Type B pancreatic cell (in vitro differentiated cells): ENCODE data around the gene PYROXD2. TPM values are rescaled to one million over a fixed set of nuclear protein-coding genes. Genes with fewer than 3 reads are reported as not detected.
"Not testable (repeated sequence)": the region's sequence is repeated elsewhere in the genome, so short reads cannot be mapped to it uniquely, and the experiment has no call there.

Source experiments
- DNase-seq: peaks from one replicate; pipeline ENCODE4 v3.0.0; 2021; ENCODE audit warnings: mixed read lengths; ENCODE audit not compliant: unreplicated experiment; ENCODE audit errors: extremely low spot score
- H3K27ac Mint-ChIP-seq: 2 replicates; pipeline ENCODE4 v1.8.0; 2021; ENCODE audit warnings: mild to moderate bottlenecking, mixed read lengths
- H3K27me3 Mint-ChIP-seq: 2 replicates; pipeline ENCODE4 v1.8.0; 2021; ENCODE audit warnings: mixed read lengths
- H3K36me3 Mint-ChIP-seq: 2 replicates; pipeline ENCODE4 v1.8.0; 2021; ENCODE audit warnings: mixed read lengths
- H3K4me1 Mint-ChIP-seq: one replicate; pipeline ENCODE4 v1.8.0; 2021; ENCODE audit warnings: mixed read lengths; ENCODE audit not compliant: unreplicated experiment
- H3K4me3 Mint-ChIP-seq: 2 replicates; pipeline ENCODE4 v1.8.0; 2021; ENCODE audit warnings: mild to moderate bottlenecking, mixed read lengths
- H3K9me3 Mint-ChIP-seq: 2 replicates; pipeline ENCODE4 v1.8.0; 2021; ENCODE audit warnings: mixed read lengths
- CTCF ChIP-seq: fragments of 200-600 bp; sonication (generic); conservative IDR thresholded peaks from 2 replicates; pipeline ENCODE4 v1.5.0; 2021; ENCODE audit warnings: antibody characterized with exemption, mild to moderate bottlenecking
- total RNA-seq: library from RNA; stranded (reverse); gene quantifications from 2 replicates; pipeline ENCODE4 v1.2.1, GENCODE V29; 2021; ENCODE audit warnings: low replicate concordance

PYROXD2 gene
- total RNA-seq, 1 donor from 2014 or later = 14.9 TPM

- peaks cover 9% of the 10 kb centered on the region for H3K4me1 Mint-ChIP-seq
- no peaks in the 10 kb centered on the region for H3K9me3 Mint-ChIP-seq
- no peaks in the 10 kb centered on the region for H3K27me3 Mint-ChIP-seq
- no peak overlapping the region for H3K4me3 Mint-ChIP-seq
- TF ChIP-seq CTCF = no peak
- no peak overlapping the region for H3K27ac Mint-ChIP-seq
- H3K36me3 Mint-ChIP-seq = peaks cover 8% of the 10 kb centered on the region
- DNase-seq = no peak
Measured at GRCh38 chr10:98383869-98384268, 31.1 kb downstream of the PYROXD2 start.

- H3K27ac Mint-ChIP-seq, H3K4me3 Mint-ChIP-seq, H3K27me3 Mint-ChIP-seq, DNase-seq, H3K9me3 Mint-ChIP-seq, H3K4me1 Mint-ChIP-seq, H3K36me3 Mint-ChIP-seq: not testable (repeated sequence)
Measured at GRCh38 chr10:98383134-98383667, 31.8 kb downstream of the PYROXD2 start.

GRCh38 chr10:98382691-98383101 lies 32.3 kb downstream of the PYROXD2 start:
- TF ChIP-seq CTCF = no peak
- H3K27me3 Mint-ChIP-seq = no peaks in the 10 kb centered on the region
- peaks cover 9% of the 10 kb centered on the region for H3K4me1 Mint-ChIP-seq
- no peak for DNase-seq
- H3K9me3 Mint-ChIP-seq = peaks cover 4% of the 10 kb centered on the region
- H3K27ac Mint-ChIP-seq = no peak overlapping the region
- no peak overlapping the region for H3K4me3 Mint-ChIP-seq
- H3K36me3 Mint-ChIP-seq = peaks cover 8% of the 10 kb centered on the region

GRCh38 chr10:98380493-98381339 lies 34.3 kb downstream of the PYROXD2 start:
- no peak for TF ChIP-seq CTCF

GRCh38 chr10:98378722-98379121 lies 36.3 kb downstream of the PYROXD2 start:
- Mint-ChIP-seq H3K4me3 (no peak overlapping the region), H3K4me1 (peaks cover 35% of the 10 kb centered on the region), H3K36me3 (peaks cover 8% of the 10 kb centered on the region), H3K9me3 (peaks cover 5% of the 10 kb centered on the region), H3K27ac (no peak overlapping the region), H3K27me3 (peaks cover 11% of the 10 kb centered on the region)
- no peak for DNase-seq
- no peak for TF ChIP-seq CTCF

More at GRCh38 chr10:98380493-98381339, 34.3 kb downstream of the PYROXD2 start:
- no peak overlapping the region for H3K4me3 Mint-ChIP-seq
- H3K27me3 Mint-ChIP-seq = peaks cover 1% of the 10 kb centered on the region
- no peak for DNase-seq
- H3K27ac Mint-ChIP-seq = no peak overlapping the region
- H3K36me3 Mint-ChIP-seq = peaks cover 8% of the 10 kb centered on the region
- H3K4me1 Mint-ChIP-seq = peaks cover 20% of the 10 kb centered on the region
- H3K9me3 Mint-ChIP-seq = peaks cover 5% of the 10 kb centered on the region

- H3K4me3 Mint-ChIP-seq = no peak overlapping the region
- H3K27ac Mint-ChIP-seq = no peak overlapping the region
- no peak for DNase-seq
- H3K4me1 Mint-ChIP-seq = peaks cover 35% of the 10 kb centered on the region
- no peak for TF ChIP-seq CTCF
- H3K9me3 Mint-ChIP-seq = peaks cover 5% of the 10 kb centered on the region
- peaks cover 11% of the 10 kb centered on the region for H3K27me3 Mint-ChIP-seq
- H3K36me3 Mint-ChIP-seq = peaks cover 3% of the 10 kb centered on the region
Measured at GRCh38 chr10:98377536-98377935, 37.4 kb downstream of the PYROXD2 start.
